Left lung (tissue), 10 donors: Measurements from ENCODE around the gene AOAH. TPM values are rescaled to one million over a fixed set of nuclear protein-coding genes. Genes with fewer than 3 reads are reported as not detected.

Source experiments
- ATAC-seq: fragments of 200-7000 bp; cut with Tn5 transposase; one replicate; pipeline ENCODE4 v1.9.1; 2020; ENCODE audit warnings: moderate library complexity
- DNase-seq, 4 donors: peaks; one replicate each; pipeline ENCODE4 v3.0.0-alpha.2; 2013 to 2020
- H3K27ac ChIP-seq, 2 donors: fragments of 200-600 bp; sonication (generic) in 1 of 2; one replicate each; pipeline versions ENCODE4 v1.5.0 to v1.8.0; 2020 to 2021
- H3K27me3 ChIP-seq, 2 donors: fragments of 200-600 bp; sonication (generic) in 1 of 2; one replicate each; pipeline versions ENCODE4 v1.5.0 to v1.8.0; 2020 to 2021
- H3K36me3 ChIP-seq, 2 donors: fragments of 200-600 bp; sonication (generic) in 1 of 2; one replicate each; pipeline versions ENCODE4 v1.5.0 to v1.8.0; 2020 to 2021
- H3K4me1 ChIP-seq, 2 donors: fragments of 200-600 bp; one replicate each; pipeline ENCODE4 v1.8.0; 2021
- H3K4me3 ChIP-seq, 2 donors: fragments of 200-600 bp; sonication (generic) in 1 of 2; one replicate each; pipeline versions ENCODE4 v1.5.0 to v1.8.0; 2020 to 2021; ENCODE audit warnings: mild to moderate bottlenecking in 1 of 2
- H3K9me3 ChIP-seq, 2 donors: fragments of 200-600 bp; sonication (generic) in 1 of 2; one replicate each; pipeline versions ENCODE4 v1.5.0 to v1.8.0; 2020 to 2021
- intact Hi-C, 2 donors: fragments of 100-400 bp; cut with DNase I; formaldehyde crosslinking; loops; one replicate each; pipeline versions ENCODE4 v1.11.2 to v1.14.2; 2022
- polyA plus RNA-seq, 6 donors: library from polyadenylated mRNA; unstranded; fragments of 120-200 nt; gene quantifications; one replicate each; pipeline ENCODE4 v1.2.1, GENCODE V29; 2013; ENCODE audit not compliant: insufficient read length in 6 of 6
- total RNA-seq, 2 donors: library from RNA; stranded (reverse); fragmentation: NEBNext Ultra II Directional; extraction: Animal tissue kit (Norgen Biotek cat#: 25700); gene quantifications; one replicate each; pipeline ENCODE4 v1.2.1, GENCODE V29; 2021
- TF ChIP-seq, protein P1 (sequence below), 2 donors: fragments of 200-600 bp; sonication (generic) in 1 of 2; IDR thresholded peaks; one replicate each; pipeline versions ENCODE4 v1.5.0 to v1.8.0; 2021; ENCODE audit warnings: antibody characterized with exemption in 2 of 2
- donor health status: DM: no; HTN: yes; CAD: no.
- donor health status: DM: no; HTN: no; CAD: no.

The AOAH gene
- total and polyA plus RNA-seq, 8 donors: 3.9 to 28.2 (median 6.9) TPM

DNA sequence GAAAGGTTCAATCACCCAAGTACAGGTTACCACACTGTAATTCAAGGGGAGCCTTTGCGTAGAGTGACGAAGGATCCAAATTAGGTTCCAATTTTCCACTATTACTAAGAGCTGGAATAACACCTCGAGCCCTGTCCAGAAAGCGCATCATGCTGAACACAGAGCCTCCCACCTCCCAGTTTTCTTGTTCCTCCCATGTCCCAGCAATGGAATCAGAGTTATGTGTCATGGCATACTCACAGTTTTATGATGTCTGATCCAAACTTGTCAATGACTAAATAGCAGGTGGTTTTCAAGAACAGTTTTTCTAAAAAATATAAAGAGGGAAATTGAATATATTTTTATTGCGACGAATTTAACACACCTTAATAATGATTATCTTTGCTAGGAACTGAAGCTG lies 50.6 kb downstream of the AOAH start:
- Histone ChIP-seq H3K9me3 (no peaks in the 10 kb centered on the region), H3K36me3 (peaks cover 0 to 3% of the 10 kb centered on the region in 2 donors), H3K4me1 (peaks cover 0 to 3% of the 10 kb centered on the region in 2 donors), H3K4me3 (no peak overlapping the region), H3K27ac (no peak overlapping the region), H3K27me3 (no peaks in the 10 kb centered on the region)
- TF ChIP-seq, protein P1, sequence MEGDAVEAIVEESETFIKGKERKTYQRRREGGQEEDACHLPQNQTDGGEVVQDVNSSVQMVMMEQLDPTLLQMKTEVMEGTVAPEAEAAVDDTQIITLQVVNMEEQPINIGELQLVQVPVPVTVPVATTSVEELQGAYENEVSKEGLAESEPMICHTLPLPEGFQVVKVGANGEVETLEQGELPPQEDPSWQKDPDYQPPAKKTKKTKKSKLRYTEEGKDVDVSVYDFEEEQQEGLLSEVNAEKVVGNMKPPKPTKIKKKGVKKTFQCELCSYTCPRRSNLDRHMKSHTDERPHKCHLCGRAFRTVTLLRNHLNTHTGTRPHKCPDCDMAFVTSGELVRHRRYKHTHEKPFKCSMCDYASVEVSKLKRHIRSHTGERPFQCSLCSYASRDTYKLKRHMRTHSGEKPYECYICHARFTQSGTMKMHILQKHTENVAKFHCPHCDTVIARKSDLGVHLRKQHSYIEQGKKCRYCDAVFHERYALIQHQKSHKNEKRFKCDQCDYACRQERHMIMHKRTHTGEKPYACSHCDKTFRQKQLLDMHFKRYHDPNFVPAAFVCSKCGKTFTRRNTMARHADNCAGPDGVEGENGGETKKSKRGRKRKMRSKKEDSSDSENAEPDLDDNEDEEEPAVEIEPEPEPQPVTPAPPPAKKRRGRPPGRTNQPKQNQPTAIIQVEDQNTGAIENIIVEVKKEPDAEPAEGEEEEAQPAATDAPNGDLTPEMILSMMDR (IDR thresholded peaks at IDR 0.05): no peak
- intact Hi-C loops: no loop called here
- ATAC-seq: no peak
- no peak for DNase-seq

DNA sequence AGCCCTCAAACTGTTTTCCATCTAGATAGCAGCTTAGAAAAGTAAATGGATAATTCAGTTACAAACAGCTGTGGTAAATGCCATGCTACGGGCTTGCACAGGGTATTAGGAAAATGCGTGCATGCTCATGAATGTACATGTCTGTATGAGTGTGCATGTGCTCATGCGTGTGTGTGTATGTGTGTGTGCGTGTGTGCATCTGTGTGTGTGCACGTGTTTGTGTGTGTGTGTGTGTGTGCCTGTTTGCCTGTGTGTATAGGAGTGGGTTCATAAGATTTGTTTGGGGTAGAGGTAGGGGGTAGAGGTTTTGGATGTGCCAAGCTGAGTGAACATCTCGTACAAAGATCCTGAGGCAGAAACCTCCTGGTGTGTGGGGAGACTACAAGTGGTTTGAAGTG lies 52.9 kb downstream of the AOAH start:
- peaks cover 0 to 3% of the 10 kb centered on the region in 2 donors for H3K36me3 ChIP-seq
- H3K4me3 ChIP-seq: no peak overlapping the region
- ATAC-seq (no peak), DNase-seq (no peak)
- H3K27me3 ChIP-seq: no peaks in the 10 kb centered on the region
- TF ChIP-seq, protein P1 (IDR thresholded peaks at IDR 0.05): no peak
- no peak overlapping the region for H3K27ac ChIP-seq
- peaks cover 0 to 3% of the 10 kb centered on the region in 2 donors for H3K4me1 ChIP-seq
- intact Hi-C loops: no loop called here
- no peaks in the 10 kb centered on the region for H3K9me3 ChIP-seq

DNA sequence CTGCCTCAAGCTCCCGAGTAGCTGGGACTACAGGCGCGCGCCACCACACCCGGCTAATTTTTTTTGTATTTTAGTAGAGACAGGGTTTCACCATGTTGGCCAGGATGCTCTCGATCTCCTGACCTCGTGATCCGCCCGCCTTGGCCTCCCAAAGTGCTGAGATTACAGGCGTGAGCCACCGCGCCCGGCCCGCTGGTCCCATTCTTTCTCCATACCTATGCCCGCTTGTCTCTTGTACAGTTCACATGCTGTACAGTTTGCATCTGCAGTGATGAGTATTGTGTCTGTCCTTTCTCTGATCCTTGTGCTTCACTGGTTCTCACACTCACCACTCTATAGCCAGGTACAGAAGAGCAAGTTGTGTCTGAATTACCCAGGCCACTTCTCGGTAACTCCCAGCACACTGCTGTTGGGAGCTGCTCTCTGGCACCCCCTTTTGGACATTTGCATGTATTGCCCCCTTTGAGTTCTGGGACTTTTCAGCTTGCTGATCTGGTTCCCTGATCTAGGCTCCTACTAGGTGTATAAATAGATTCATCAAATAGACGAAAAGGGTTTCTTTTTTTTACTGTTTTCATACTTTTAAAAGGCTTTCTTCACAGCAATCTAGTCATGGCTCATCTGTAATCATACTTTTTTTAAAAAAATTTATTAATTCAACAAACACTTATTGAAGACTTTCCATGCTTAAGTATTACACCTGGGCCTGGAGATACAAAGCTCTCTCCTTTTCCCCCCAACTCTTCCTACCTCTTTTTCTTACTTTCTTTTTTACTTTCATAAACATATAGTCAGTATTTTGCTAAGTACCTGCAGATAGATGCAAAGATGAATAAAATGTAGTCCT lies 53.5 kb downstream of the AOAH start:
- Histone ChIP-seq H3K27ac (no peak overlapping the region), H3K27me3 (no peaks in the 10 kb centered on the region), H3K36me3 (peaks cover 0 to 3% of the 10 kb centered on the region in 2 donors), H3K4me1 (peaks cover 0 to 3% of the 10 kb centered on the region in 2 donors), H3K4me3 (no peak overlapping the region), H3K9me3 (no peaks in the 10 kb centered on the region)
- peak; percentile 99 for ATAC-seq
- intact Hi-C loops: no loop called here
- peak in 3 of 4 donors; percentile 31 to 65 (median 51) for DNase-seq
- TF ChIP-seq, protein P1 (IDR thresholded peaks at IDR 0.05): peak; percentile 85 to 86

DNA sequence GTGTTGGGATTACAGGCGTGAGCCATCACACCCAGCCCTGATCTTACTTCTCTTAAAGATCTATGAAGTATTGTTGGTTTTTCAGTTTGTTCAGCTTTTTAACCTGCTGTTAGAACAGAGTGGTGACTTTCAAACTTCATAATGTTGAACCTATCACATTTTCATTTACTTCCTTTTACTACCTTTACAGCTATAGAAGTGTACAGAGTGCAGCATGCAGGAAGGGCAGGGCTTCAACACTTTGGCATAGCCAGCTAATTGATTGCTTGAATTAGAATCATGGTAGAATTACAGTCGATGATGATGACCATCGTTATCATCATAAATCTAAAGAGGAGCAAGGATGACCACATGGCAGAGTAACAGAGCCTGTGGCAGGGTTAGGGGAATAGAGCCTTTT lies 55.5 kb downstream of the AOAH start:
- intact Hi-C loops: no loop called here
- no peak for DNase-seq
- ATAC-seq: no peak

DNA sequence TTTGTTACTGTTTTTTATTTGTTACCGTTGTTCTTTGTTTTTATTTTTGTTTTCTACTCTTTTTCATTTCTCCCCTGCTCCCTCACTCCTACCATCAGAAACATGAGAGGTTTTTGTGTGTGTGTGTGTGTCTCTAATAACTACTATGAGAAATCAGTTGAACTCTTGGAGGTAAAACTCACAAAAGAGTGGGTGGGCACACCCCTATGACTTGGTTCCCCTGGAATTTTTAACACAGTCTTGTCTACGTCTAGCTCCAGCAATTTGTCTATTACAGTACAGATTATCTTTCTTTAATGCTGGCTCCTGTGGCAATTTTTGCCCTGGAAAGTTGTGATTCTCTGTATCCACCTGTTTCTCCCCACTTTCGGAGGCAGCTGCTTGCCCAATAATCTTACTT lies 56.2 kb downstream of the AOAH start:
- ATAC-seq (no peak), DNase-seq (no peak)
- Histone ChIP-seq H3K4me3 (no peak overlapping the region), H3K36me3 (no peaks in the 10 kb centered on the region), H3K9me3 (no peaks in the 10 kb centered on the region), H3K27me3 (no peaks in the 10 kb centered on the region), H3K4me1 (peaks cover 0 to 3% of the 10 kb centered on the region in 2 donors), H3K27ac (no peak overlapping the region)
- intact Hi-C loops: no loop called here
- TF ChIP-seq, protein P1 (IDR thresholded peaks at IDR 0.05): no peak

More for the DNA sequence above, 55.5 kb downstream of the AOAH start:
- TF ChIP-seq, protein P1 (IDR thresholded peaks at IDR 0.05): no peak
- H3K27ac ChIP-seq: no peak overlapping the region
- peaks cover 0 to 3% of the 10 kb centered on the region in 2 donors for H3K4me1 ChIP-seq
- no peaks in the 10 kb centered on the region for H3K9me3 ChIP-seq
- no peaks in the 10 kb centered on the region for H3K27me3 ChIP-seq
- no peak overlapping the region for H3K4me3 ChIP-seq
- peaks cover 0 to 3% of the 10 kb centered on the region in 2 donors for H3K36me3 ChIP-seq
